HS-27A (cell line): Measurements from ENCODE around the gene CALY.

Source experiments
- DNase-seq: peaks from one replicate; pipeline ENCODE4 v3.0.0-alpha.2; 2012; ENCODE audit warnings: low read depth, missing footprints

The CALY gene

DNA sequence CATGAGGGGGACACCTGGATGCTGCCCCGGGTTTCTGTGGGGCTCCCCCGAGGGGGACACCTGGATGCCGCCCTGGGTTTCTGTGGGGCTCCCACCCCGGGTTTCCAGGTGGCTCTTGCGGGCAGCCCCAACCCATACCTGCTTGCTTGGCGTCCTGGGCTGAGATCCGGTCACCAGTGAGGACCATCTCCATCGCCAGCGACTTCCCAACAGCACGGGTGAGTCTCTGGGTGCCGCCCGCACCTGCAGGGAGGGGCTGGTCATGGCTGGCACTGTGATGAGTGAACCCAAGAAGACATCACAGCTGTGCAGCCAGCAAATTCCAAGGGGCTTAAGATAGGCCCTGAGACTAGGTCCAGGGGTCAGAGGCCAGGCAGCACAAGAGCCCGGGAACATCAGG, 30.1 kb upstream of the CALY start:
- no peak for DNase-seq

DNA sequence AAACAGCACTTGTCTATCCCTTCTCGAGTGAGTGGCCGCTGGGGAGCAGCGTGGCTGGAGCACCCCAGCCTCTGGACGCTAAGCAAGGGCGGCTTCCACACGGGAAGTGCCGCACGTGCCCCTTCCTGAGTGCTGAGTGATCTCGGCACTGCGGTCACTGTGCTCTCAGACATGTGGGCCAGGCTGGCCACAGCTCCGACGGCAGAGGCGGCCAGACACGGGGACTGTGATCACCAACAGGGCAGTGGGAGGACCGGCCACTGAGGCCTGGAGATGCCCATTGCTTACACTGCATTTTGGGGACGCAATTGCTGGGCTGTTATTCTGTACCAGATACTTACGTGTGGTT, 29.4 kb upstream of the CALY start:
- no peak for DNase-seq

DNA sequence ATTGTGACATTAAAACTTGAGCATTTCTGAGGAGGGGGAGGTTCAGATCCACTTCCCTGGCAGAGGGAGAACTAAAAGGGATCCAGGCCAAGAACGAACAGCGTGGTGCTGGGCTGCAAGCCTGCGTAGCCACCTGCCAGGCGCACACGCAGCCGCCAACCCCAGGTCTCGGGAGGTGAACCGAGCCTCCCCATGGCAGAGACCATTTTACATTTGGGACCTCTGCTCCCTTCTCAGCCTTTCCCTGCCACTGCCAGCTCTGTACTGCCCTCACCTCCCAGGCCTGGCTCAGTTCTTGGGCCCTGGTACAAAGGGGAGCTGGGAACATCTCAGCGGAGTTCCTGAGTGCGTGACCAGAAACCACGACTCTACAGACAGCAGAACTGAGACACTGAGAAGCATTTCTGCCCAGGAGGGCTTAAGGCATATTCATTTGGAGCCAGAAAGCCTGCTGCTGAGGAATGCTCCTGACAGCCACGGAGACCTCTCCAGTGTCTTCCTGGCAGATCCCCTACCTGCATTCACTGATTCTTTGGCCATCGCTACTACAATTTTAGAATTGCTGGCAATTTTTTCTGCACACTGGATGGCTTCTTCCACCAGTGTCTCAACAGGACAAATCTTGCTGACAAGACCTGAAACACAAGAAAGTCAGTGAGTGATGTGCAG, 28.9 kb upstream of the CALY start:
- no peak for DNase-seq

DNA sequence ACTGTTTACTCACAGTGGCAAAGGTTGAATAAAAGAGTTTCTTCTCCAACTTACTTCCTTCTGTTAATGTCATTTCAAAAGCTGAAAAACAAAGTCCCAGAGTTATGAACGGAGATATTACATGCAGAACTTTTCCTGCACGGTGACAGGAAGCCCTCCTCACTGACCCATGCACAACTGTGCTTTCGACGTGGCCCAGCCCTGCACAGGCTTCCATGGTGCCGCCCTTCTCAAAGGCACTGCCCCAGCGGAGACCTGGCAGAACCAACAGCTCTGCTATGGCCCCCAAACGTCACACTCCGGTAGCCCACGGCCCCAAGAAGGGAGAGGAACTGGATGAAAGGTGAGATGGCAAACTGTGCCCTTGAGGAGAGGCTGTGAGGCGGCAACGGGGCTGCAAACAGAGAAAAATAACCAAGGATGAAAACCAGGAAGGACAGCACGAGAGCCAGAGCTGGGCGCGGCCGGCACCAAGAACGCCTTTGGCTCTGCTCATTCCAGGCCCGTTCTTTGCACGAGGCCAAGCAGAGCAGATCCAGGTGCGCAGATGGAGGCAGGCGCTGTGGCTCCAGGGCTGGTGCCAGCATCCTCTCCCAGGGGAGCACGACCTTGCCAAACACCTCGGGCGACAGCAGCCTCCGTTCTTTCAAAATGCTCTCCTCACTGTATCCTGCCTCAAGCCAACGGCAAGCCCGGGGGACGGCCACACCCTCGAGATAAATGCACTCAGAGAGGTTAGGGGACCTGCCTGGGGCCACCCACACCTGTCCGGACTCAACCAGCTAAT, 28.1 kb upstream of the CALY start:
- no peak for DNase-seq

DNA sequence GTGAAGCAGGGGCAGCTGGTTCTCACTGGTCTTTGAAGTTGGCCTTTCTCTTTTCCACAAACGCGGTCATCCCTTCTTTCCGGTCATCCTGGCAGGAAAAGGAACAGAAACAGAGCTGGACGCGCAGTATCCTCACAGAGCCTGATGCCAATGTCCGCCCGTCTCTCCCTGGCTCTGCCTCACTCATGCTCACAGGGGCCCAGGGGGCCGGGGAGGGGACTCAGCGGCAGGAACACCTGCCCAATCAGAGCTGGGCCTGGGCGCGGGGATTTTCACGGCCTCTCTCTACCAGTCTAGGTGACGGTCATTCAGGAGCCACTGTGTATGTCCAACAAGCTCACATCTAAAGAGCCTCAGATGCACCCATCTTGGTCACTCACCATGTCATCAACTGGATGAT, 26.1 kb upstream of the CALY start:
- DNase-seq: no peak

DNA sequence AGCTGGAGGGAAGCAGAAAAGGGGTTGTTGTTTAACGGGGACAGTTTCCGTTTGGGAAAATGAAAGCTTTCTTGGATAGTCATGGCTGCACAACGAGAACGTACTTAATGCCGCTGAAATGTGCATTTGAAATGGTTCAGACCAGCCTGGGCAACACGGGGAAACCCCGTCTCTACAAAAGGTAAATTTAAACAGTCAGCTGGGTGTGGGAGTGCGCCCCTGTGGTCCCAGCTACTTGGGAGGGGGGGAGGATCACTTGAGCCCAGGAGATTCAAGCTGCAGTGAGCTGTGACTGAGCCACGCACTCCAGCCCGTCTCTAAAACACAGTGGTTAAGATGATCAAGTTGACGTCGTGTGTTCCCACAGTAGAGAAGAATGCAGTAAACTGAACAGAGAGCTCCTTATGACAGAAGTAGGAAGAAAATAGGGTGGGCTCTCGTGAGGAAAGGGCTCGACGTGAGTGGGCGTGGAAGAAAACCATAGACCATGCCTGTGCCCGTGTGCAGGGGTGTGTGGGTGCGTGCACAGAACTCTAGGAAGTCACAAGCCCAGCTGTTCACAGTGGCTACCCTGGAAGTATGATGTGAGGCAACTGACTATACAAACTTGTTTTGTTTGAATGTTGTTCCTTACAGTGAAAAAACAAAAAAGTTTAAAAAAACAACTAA, 25.2 kb upstream of the CALY start:
- no peak for DNase-seq

DNA sequence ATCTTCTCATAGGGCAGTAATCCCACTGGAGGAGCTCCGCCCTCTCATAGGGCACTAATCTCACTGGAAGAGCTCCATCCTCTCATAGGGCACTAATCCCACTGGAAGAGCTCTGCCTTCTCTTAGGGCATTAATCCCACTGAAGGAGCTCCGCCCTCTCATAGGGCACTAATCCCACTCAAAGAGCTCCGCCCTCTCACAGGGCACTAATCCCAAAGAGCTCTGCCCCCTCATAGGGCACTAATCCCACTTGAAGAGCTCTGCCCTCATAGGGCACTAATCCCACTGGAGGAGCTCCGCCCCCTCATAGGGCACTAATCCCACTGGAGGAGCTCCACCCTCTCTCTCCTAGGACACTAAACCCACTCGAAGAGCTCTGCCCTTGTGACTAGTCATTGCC, 24.5 kb upstream of the CALY start:
- DNase-seq: no peak

DNA sequence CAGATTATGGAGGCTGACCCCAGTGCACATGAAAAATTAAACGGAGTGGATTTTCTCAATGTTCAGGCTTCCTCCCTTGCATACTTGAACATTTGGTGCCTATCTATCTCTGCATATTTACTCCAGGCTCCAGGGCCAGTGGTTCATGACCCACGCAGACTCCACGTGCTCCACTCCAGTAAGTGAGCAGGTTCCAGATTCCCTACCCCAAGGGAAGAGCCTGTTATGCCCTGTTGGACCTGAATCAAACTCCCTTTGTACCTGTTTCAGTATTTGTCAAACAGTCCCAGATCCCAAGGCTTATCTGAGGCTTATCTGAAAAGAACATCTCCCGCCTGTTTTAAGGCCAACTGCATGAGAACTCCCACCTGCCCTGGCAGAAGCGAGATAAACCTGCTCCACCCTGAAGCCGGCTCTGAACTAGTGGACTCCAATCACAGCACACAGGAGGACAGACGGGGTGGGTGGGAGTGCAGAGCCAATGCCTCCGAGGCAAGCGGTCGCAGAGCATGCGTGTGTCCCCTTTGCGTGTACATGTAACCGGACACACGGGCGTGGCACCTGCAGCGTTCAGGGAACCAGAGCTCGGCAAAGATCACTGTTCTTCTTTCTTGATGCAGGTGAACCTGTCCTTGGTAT, 23.4 kb upstream of the CALY start:
- DNase-seq: no peak

DNA sequence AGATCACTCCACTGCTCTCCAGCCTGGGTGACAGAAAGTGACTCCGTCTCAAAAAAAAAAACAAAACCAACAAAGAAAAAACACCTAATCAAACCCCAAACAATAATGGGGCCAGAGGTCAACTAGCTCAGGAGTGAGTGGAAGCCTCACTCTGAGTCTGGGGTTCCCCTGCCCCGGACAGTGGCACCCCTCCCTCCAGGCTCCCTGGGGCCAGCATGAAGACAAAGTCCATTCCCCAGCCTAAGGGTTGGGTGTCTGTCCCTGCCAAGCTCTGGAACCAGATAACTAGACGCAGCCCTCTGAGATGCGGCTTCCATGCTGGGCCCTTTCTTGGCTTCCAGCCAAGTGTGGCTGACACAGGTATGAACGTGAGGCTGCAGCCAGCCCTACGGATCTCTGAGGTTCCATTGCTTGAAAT, 22.9 kb upstream of the CALY start:
- DNase-seq: no peak

DNA sequence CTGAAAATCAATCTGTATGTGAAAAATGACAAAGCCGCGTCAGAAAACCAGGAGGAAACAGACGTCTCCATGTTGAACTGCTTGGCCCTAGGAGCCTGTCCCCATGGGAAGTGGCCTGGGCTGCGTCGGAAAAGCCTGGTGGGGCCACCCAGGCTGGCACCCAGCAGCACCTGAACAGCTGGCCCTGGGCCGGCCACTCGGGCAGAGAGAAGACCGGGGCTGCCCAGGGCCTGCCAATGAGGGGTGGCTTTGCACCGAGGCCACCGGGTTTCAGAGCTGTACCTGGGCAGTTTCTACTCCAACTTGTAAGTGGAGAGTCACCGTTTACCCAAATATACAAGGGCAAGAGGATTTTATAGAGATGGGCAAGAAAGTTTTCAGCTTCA, 22.2 kb upstream of the CALY start:
- DNase-seq: no peak

DNA sequence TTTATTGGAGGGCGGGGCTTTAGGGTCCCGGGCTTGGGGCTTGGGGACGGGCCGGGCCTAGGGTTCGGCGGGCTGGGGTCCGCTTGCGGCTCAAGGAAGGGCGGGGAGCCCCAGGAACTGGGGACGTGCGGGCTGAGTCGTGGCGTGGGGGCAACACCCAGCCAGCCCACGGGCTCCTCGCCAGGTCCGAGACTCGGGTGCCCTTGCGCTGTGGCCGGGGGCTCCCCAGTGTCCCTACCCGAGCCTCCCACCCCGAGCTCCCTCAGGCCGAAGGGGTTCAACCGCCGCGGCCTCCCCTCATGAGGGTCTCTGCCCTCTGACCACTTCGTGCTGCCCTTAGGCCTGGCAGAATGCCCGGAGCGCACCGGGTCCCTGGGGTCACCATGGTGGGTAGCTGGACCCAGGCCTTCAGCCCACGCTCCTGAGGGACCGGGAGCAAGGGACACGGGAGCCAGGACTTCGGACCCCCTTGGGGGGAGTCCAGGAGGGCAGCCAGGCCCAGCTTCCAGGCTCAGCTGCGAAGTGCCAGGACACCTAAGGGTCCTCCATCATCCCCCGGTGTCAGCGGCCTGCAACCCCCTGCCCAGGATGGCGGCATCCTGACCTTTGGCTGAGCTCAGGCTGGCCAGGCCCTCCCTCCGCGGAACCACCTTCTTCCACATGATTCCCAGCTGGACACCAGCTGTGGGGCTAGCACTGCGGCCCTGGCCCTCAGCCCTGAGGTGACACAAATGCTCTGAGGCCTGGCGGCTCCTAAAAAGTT, 21.6 kb upstream of the CALY start:
- DNase-seq: no peak

DNA sequence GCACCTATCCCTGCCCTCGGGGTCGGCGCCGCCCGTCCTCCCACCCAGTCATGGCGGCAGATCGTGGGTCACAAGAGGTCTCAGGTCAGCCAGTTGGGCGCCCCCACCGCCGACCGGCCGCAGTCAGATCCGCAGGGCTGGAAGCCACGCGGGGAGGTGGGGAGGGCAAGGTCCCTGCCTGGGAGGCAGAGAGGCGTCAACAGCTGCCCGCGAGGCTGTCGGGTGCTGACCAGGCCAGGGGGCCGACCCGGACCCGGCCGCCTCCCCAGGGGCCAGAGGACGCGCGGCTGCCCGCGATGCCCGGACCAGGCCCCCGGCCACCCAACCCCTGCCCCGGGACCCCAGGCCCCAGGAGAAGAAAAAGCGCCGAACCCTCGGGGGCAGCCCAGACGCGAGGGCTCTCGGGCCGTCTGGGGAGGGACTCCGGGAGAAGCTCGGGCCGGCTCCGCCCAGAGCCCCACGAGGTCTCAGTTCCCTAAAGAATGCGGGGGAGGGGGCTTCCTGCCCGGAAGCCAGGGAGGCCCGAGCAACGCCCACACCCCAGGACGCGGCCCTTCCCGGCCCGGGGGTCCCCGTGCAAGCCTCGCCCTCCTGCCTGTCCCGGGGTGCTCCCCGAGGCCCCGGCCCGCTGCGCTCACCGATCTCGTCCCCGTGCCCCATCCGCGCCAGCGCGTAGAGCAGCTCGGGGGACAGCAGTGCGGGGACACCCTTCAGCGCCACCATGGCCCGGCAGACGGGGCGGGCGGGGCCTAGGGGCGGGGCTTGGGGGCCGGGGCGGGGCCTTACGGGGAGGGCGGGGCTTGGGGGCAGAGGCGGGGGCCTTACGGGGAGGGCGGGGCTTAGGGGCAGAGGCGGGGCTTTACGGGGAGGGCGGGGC, 20.8 kb upstream of the CALY start, which contains the start of gene FUOM:
Gene FUOM, minus strand, starts transcription at position 735 of the 877 bp plus-strand sequence. Its CDS starts 12 bp downstream, at position 723.
- DNase-seq: no peak

DNA sequence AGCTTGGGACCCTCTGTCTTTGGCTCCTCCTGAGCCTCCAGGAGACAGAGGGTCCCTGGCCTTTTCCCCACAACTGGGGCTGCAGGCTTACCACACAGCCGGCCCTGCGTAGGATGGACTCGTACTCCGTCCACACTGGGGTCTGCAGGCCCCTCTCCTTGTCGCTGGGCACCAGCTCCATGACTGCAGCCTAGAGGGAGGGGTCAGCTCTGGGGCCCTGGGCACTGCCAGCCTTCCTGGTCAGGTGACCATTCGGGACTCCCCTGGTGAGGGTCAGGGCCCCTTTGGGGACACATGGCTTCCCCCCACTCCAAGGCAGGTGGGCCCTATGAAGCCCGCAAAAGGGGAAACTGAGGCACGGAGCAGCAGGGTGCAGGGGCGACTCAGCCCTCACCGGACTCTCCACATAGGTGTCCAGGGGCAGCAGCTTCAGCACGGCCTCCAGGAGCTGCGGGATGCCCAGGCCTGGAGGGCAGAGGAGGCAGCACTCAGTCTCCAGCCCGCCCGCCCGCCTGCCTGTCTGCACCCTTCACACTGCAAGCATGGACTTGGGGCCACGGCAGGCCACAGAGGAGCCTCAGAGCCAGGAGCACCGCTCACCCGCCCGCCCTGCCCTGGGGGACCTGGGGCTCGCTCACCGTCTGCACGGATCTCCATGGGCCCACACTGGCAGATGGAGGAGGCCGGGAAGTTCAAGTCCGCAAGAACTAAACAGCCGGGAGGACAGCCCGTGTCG, 20.0 kb upstream of the CALY start:
- no peak for DNase-seq

DNA sequence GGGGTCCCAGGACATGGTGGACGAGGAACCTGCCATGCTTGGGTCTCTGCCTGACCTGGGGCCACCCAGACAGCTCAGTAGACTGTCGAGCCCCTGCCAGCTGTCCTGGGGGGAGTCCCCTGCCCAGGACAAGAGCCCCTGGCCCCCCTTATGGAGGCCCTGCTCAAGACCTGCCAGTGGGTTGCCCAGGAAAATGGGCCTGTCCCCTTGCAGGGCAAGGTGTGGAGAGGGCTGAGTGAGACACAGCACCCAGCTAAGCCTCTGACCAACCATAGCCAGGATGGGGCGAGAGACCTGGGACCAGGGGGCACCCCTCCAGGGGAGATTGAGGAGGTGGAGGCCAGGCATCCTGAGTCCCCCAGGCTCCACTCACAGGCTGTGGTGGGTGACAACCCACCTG, 19.3 kb upstream of the CALY start:
- DNase-seq: no peak

DNA sequence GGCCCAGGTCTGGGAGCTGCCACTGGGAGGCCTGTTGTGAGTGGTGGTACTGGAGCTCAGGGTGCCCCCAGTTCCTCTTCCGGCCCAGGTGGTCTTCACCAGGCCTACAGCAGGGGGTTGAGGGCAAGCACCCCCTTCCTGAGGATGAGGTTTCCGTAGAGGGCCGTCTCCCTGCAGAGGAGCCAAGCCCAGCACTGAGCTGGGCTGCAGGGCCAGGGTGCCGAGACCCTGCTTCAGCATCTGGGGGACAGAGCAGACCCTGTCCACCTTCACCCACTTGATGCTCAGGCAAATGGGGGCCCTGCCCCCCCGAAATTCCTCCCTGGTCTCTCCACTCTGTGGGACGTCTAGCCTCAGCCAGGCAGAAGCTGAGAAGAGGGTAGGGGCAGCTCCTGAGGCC, 18.6 kb upstream of the CALY start:
- DNase-seq: no peak

DNA sequence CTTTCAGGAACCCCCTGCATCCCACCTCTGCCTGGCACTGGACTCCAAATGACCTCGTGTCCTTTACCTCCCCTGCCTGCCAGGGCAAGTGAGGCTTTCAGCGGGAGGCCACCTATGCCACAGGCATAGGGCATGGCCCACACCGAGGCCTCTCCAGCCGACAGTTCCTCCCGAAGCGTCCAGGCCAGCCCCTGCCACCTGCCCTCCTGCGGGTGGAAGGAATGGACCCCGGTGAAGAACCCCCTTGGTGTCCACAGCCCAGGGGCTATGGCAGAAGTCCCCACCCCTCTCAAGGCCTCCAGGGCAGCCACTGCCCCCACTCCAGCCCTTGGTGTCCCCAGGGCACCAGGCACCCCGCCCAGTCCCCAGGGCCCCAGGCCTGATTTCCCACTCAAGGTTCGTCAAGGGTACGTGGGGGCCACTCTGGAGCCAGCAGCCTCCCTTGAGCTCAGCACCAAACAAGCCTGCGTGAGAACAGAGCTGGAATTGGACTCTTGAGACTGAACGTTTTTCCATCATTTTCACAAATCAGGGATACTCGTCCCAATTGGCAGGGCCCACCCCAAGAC, 18.1 kb upstream of the CALY start:
- DNase-seq: no peak

DNA sequence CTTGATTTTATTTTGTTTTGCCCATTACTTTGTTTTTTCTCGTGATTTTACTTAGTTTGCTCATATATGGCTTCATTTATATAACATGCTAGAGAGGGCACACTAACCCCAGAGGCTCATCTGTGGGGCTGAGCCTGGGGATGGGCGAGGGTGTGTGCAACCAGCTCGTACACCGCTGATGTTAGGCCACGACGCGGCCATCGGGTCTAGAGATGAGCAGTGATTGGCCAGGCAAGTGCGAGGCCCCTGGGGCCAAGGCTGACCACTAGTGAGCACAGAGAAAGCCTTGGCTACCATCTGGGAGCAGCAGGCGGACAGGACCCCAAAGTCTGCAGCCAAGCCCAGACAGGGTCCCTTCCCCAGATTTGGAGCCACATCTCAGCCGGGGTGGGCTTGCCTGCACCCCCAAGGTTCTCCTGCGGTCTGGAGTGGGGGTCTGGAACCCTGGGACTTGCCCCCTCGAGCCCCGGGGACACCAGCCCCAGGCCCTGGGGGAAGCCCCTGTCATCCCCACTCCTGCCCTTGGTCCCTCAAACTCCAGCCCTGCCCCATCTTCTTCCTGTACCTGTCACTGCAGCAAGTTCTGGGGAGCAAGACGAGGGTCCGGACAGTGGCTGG, 17.4 kb upstream of the CALY start:
- no peak for DNase-seq

DNA sequence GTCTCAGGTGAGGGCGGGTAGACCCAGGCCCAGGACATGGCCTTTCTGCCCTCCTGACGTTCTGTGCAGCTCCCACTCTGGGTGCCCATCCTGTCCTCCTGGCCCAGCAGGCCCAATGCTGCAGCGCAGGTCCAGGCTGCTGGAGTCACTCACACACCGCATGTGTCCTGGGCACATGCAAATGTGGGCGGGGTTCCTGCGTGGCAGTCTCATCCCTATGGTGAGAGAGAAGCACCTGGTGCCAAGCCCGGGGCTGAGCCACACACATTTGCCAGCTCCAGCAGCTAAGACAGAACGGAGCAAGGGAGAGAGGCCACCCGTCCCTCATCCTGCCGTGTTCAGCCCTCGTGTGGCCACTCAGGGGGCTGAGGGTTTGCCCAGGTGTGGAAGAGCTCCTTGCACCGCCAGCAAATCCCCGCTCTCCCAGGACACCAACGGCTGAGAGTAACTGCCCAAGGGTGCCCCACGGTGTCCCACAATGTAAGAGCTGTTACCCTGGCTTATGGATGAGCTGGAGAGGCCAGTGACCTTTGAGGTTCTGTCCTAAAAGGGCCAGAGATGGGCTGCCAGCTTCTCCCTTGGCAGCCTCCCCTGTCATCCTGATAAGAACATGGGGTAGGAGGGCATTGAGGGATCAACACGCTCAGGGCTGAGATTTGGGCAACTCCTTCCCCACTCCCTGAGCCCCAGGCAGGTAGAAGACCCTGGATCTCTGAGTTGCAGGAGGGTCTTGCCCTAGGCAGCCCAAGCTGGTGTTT, 16.7 kb upstream of the CALY start:
- no peak for DNase-seq
